ENCODE data around the gene WDR87. TPM values are rescaled to one million over a fixed set of nuclear protein-coding genes. Genes with fewer than 3 reads are reported as not detected.
"Not testable (repeated sequence)": the region's sequence is repeated elsewhere in the genome, so short reads cannot be mapped to it uniquely, and the experiment has no call there.

The WDR87 gene
- total and polyA plus RNA-seq, 3 experiments from 2014 or later: not detected

DNA sequence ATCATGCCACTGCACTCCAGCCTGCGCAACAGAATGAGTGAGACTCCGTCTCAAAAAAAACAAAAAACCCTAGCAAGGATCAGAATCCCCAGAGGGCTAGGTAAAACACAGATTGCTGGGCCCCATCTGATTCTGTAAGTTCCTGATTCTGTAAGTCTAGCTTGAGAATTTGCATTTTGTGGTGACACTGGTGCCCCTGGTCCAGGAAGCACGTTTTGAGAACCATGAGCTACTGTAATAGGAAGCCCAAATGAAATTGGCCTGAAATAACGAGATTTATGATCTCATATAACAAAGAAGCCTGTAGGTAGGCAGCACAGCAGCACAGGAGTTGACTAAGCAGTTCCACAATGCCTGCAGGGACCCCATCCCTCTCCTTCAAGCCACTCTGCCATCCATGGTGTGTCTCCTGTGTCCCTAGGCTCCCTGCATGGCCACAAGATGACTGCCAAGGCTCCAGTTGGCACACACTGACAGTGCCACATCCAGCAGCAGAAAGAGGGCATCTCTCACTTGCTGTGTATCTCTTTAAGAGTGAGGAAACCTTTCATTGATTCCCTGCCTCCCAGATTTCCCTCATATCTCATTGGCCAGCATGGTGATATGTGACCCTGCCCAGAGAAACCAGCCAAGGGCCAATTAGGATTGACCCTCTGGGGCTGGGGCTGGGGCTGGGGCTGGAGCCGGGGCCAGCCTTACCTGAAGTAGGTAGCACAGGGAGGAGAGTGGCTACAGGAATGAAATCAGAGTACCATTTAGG lies 22.3 kb upstream of the WDR87 start:
- H3K4me3 Mint-ChIP-seq: no peak overlapping the region
- POLR2A ChIA-PET: no interaction called here
- Histone ChIP-seq H3K4me1 (ENCODE audit: insufficient read depth, low read length) (no peaks in the 10 kb centered on the region), H3K4me3 (ENCODE audit: low read length) (no peak overlapping the region), H3K27me3 (ENCODE audit: insufficient read depth, low read length, poor library complexity, severe bottlenecking) (no peaks in the 10 kb centered on the region), H3K27ac (ENCODE audit: low read depth, low read length) (no peak overlapping the region), H3K36me3 (ENCODE audit: insufficient read depth, low read length) (no peaks in the 10 kb centered on the region), H3K9me3 (ENCODE audit: low read length) (no peaks in the 10 kb centered on the region)
- no peak for DNase-seq
- peak overlapping the region in 2 of 8 donors; percentile 63 to 79 for H3K27ac Mint-ChIP-seq
- H3K27me3 Mint-ChIP-seq: no peaks in the 10 kb centered on the region
- peaks cover 9 to 40% (median 22%) of the 10 kb centered on the region in 3 donors for H3K4me1 Mint-ChIP-seq
- H3K36me3 Mint-ChIP-seq: peaks cover 12 to 19% (median 12%) of the 10 kb centered on the region in 3 donors
- H3K9me3 Mint-ChIP-seq: no peaks in the 10 kb centered on the region
- CTCF ChIA-PET: no interaction called here

GRCh38 chr19:37926711-37927110 lies 20.3 kb upstream of the WDR87 start:
- H3K4me1 Mint-ChIP-seq: peaks cover 5 to 30% (median 14%) of the 10 kb centered on the region in 3 donors
- H3K36me3 ChIP-seq (ENCODE audit: insufficient read depth, low read length): no peaks in the 10 kb centered on the region
- no peaks in the 10 kb centered on the region for H3K27me3 ChIP-seq (ENCODE audit: insufficient read depth, low read length, poor library complexity, severe bottlenecking)
- peaks cover 0 to 1% of the 10 kb centered on the region in 2 donors for H3K27me3 Mint-ChIP-seq
- peaks cover 4 to 18% (median 12%) of the 10 kb centered on the region in 3 donors for H3K36me3 Mint-ChIP-seq
- H3K27ac Mint-ChIP-seq: no peak overlapping the region
- H3K4me1 ChIP-seq (ENCODE audit: insufficient read depth, low read length): no peaks in the 10 kb centered on the region
- H3K9me3 ChIP-seq (ENCODE audit: low read length): no peaks in the 10 kb centered on the region
- ChIA-PET POLR2A (no interaction called here), CTCF (interaction anchor here (1.5 kb wide), 1 partner anchor 24 kb away, joined by 5 read pairs; no protein-coding TSS in a partner anchor)
- no peaks in the 10 kb centered on the region for H3K9me3 Mint-ChIP-seq
- DNase-seq: no peak
- H3K4me3 Mint-ChIP-seq: no peak overlapping the region
- no peak overlapping the region for H3K27ac ChIP-seq (ENCODE audit: low read depth, low read length)
- no peak overlapping the region for H3K4me3 ChIP-seq (ENCODE audit: low read length)

DNA sequence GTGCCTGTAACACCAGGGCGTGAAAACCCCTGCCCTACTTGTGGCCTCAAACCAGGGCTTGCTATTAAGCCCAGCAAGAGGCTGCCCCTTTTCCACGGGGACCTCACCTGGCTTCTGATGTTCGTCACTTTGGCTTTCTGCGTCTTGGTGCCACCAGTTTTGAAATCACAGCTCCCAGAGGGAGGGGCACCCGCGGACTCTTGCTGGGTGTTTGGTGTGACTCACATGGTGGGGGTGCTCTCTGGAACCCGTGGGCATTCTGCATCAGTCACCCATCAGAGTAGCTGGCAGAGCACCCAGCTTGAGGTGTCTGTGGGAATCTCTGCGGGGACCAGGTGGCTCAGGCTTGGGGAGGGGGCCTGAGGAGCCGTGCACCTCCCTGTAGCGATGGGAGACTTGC lies 19.9 kb upstream of the WDR87 start:
- Mint-ChIP-seq H3K27me3 (peaks cover 0 to 3% of the 10 kb centered on the region in 2 donors), H3K9me3 (no peaks in the 10 kb centered on the region), H3K4me1 (peaks cover 5 to 30% (median 14%) of the 10 kb centered on the region in 3 donors), H3K4me3 (peak overlapping the region in 1 of 7 donors; percentile 27), H3K27ac (no peak overlapping the region), H3K36me3 (peaks cover 4 to 21% (median 12%) of the 10 kb centered on the region in 3 donors)
- POLR2A ChIA-PET: no interaction called here
- CTCF ChIA-PET: interaction anchor here (1.5 kb wide), 1 partner anchor 24 kb away, joined by 5 read pairs; no protein-coding TSS in a partner anchor
- no peak for DNase-seq
- Histone ChIP-seq H3K4me1 (ENCODE audit: insufficient read depth, low read length) (no peaks in the 10 kb centered on the region), H3K36me3 (ENCODE audit: insufficient read depth, low read length) (no peaks in the 10 kb centered on the region), H3K9me3 (ENCODE audit: low read length) (no peaks in the 10 kb centered on the region), H3K4me3 (ENCODE audit: low read length) (no peak overlapping the region), H3K27ac (ENCODE audit: low read depth, low read length) (no peak overlapping the region), H3K27me3 (ENCODE audit: insufficient read depth, low read length, poor library complexity, severe bottlenecking) (no peaks in the 10 kb centered on the region)

DNA sequence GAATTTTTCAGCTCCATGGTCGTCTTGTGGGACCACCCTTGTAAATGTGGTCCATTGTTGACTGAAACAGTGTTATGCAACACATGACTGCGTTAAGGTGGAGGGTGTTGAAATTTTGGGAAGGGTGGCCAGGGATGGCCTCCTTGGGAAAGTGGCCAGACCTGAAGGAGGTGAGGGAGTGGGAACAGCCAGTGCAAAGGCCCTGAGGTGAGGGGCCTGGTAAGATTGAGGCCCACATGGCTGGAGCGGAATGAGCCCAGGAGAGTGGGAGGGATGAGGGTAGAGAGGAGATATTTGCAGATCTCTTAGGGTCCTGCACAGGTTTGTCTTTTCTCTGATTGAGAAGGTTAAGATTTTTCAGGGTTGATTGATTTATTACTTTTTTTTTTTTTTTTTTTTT lies 18.8 kb upstream of the WDR87 start:
- peak overlapping the region in 1 of 8 donors; percentile 43 for H3K27ac Mint-ChIP-seq
- peaks cover 0 to 3% of the 10 kb centered on the region in 2 donors for H3K27me3 Mint-ChIP-seq
- Histone ChIP-seq H3K36me3 (ENCODE audit: insufficient read depth, low read length) (no peaks in the 10 kb centered on the region), H3K9me3 (ENCODE audit: low read length) (no peaks in the 10 kb centered on the region), H3K4me1 (ENCODE audit: insufficient read depth, low read length) (no peaks in the 10 kb centered on the region), H3K4me3 (ENCODE audit: low read length) (no peak overlapping the region), H3K27ac (ENCODE audit: low read depth, low read length) (no peak overlapping the region), H3K27me3 (ENCODE audit: insufficient read depth, low read length, poor library complexity, severe bottlenecking) (no peaks in the 10 kb centered on the region)
- CTCF ChIA-PET: no interaction called here
- POLR2A ChIA-PET: no interaction called here
- DNase-seq: no peak
- no peak overlapping the region for H3K4me3 Mint-ChIP-seq
- peaks cover 4 to 24% (median 10%) of the 10 kb centered on the region in 3 donors for H3K36me3 Mint-ChIP-seq
- H3K9me3 Mint-ChIP-seq: no peaks in the 10 kb centered on the region
- peaks cover 6 to 28% (median 14%) of the 10 kb centered on the region in 3 donors for H3K4me1 Mint-ChIP-seq

DNA sequence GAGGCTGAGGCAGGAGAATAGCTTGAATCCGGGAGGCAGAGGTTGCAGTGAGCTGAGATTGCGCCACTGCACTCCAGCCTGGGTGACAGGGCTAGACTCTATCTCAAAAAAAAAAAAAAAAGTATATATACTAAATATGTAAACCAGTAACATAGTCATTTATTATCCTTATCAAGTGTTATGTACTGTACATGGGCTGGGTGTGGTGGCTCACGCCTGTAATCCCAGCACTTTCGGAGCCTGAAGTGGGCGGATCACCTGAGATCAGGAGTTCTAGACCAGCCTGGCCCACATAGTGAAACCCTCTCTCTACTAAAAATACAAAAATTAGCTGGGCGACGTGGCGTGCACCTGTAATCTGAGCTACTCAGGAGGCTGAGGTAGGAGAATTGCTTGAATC lies 18.2 kb upstream of the WDR87 start:
- H3K36me3 ChIP-seq (ENCODE audit: insufficient read depth, low read length); POLR2A ChIA-PET; H3K27me3 ChIP-seq (ENCODE audit: insufficient read depth, low read length, poor library complexity, severe bottlenecking); H3K9me3 Mint-ChIP-seq; H3K27ac Mint-ChIP-seq; H3K27me3 Mint-ChIP-seq; H3K4me3 Mint-ChIP-seq; H3K4me1 ChIP-seq (ENCODE audit: insufficient read depth, low read length); H3K4me3 ChIP-seq (ENCODE audit: low read length); H3K27ac ChIP-seq (ENCODE audit: low read depth, low read length); H3K9me3 ChIP-seq (ENCODE audit: low read length); CTCF ChIA-PET; DNase-seq: not testable (repeated sequence)
- Mint-ChIP-seq H3K36me3 (peaks cover 4 to 26% (median 10%) of the 10 kb centered on the region in 3 donors), H3K4me1 (peaks cover 7 to 29% (median 14%) of the 10 kb centered on the region in 3 donors)

GRCh38 chr19:37920591-37921450 lies 14.4 kb upstream of the WDR87 start:
- Histone ChIP-seq H3K4me3 (ENCODE audit: low read length) (no peak overlapping the region), H3K27me3 (ENCODE audit: insufficient read depth, low read length, poor library complexity, severe bottlenecking) (no peaks in the 10 kb centered on the region), H3K9me3 (ENCODE audit: low read length) (no peaks in the 10 kb centered on the region), H3K4me1 (ENCODE audit: insufficient read depth, low read length) (no peaks in the 10 kb centered on the region), H3K36me3 (ENCODE audit: insufficient read depth, low read length) (no peaks in the 10 kb centered on the region), H3K27ac (ENCODE audit: low read depth, low read length) (no peak overlapping the region)
- no peak for DNase-seq
- H3K27ac Mint-ChIP-seq: peak overlapping the region in 4 of 8 donors; percentile 23 to 66 (median 49)
- no peaks in the 10 kb centered on the region for H3K9me3 Mint-ChIP-seq
- POLR2A ChIA-PET: no interaction called here
- peaks cover 4 to 40% (median 13%) of the 10 kb centered on the region in 3 donors for H3K36me3 Mint-ChIP-seq
- H3K4me1 Mint-ChIP-seq: peaks cover 10 to 26% (median 16%) of the 10 kb centered on the region in 3 donors
- no peak overlapping the region for H3K4me3 Mint-ChIP-seq
- H3K27me3 Mint-ChIP-seq: peaks cover 0 to 3% of the 10 kb centered on the region in 2 donors
- CTCF ChIA-PET: no interaction called here

DNA sequence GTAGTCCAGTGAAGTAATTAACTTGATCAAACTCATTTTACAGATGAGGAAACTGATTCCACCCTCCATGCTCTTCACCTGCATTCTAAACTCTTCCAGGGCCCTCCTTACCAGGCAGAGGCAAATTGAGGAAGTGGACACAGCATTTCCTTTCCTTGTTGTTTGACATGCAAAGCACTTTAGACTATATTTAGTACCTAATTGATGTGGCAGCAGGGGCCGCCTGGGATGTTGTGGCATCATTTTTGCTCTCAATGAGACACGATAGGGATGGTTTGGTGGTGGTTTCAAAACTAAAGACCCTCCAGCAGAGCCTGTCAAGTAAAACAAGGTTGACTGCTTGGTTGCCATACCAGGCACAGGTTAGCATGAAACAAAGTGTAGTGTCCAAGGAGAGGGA lies 8.5 kb upstream of the WDR87 start:
- no peak for DNase-seq
- peaks cover 0 to 14% (median 9%) of the 10 kb centered on the region in 3 donors for H3K36me3 Mint-ChIP-seq
- no peak overlapping the region for H3K4me3 Mint-ChIP-seq
- ChIA-PET POLR2A (no interaction called here), CTCF (interaction anchor here (1.7 kb wide), 1 partner anchor 12 kb away, joined by 5 read pairs; no protein-coding TSS in a partner anchor)
- Histone ChIP-seq H3K4me3 (ENCODE audit: low read length) (no peak overlapping the region), H3K9me3 (ENCODE audit: low read length) (no peaks in the 10 kb centered on the region), H3K36me3 (ENCODE audit: insufficient read depth, low read length) (no peaks in the 10 kb centered on the region), H3K27me3 (ENCODE audit: insufficient read depth, low read length, poor library complexity, severe bottlenecking) (no peaks in the 10 kb centered on the region), H3K4me1 (ENCODE audit: insufficient read depth, low read length) (no peaks in the 10 kb centered on the region), H3K27ac (ENCODE audit: low read depth, low read length) (no peak overlapping the region)
- no peaks in the 10 kb centered on the region for H3K27me3 Mint-ChIP-seq
- peaks cover 21 to 39% (median 37%) of the 10 kb centered on the region in 3 donors for H3K4me1 Mint-ChIP-seq
- no peaks in the 10 kb centered on the region for H3K9me3 Mint-ChIP-seq
- peak overlapping the region in 3 of 8 donors; percentile 1 to 54 (median 42) for H3K27ac Mint-ChIP-seq

All from CD8-positive, alpha-beta memory T cell (primary cell).